Caco-2 (cell line): ENCODE data around the gene RAP1GAP2. TPM values are rescaled to one million over a fixed set of nuclear protein-coding genes. Genes with fewer than 3 reads are reported as not detected.
A peak's percentile ranks its signal among the peaks of the same experiment; 100 is the strongest.

Experiments used
- BruUV-seq: library from RNA; stranded (reverse); fragments of 400-500 nt; replicated peaks from 2 replicates; lab custom pipeline; 2021; lab: Mats Ljungman, UMichigan
- CTCF ChIA-PET: fragments of 300-600 bp; sonication (Branson Sonifier 250); formaldehyde crosslinking; loops from one replicate; lab custom pipeline; 2022; ENCODE audit warnings: antibody characterized with exemption; lab: Charles Lee
- POLR2A ChIA-PET: fragments of 300-600 bp; sonication (Branson Sonifier 250); formaldehyde crosslinking; loops from one replicate; lab custom pipeline; 2022; ENCODE audit warnings: antibody characterized with exemption; lab: Charles Lee
- DNase-seq, 2 experiments: peaks; one replicate each; pipeline versions ENCODE4 v3.0.0 to v3.0.0-alpha.2; 2020 to 2022
- H3K27me3 ChIP-seq: replicated peaks from 2 replicates; pipeline ENCODE4 v1.6.0; 2011; ENCODE audit warnings: low read length; ENCODE audit not compliant: control insufficient read depth, insufficient read depth
- H3K36me3 ChIP-seq: 2 replicates; pipeline ENCODE4 v1.5.1; 2011; ENCODE audit warnings: low read length; ENCODE audit not compliant: control insufficient read depth, insufficient read depth
- H3K4me1 ChIP-seq: fragments of 250-450 bp; sonication (Bioruptor Pico); 2 replicates; pipeline ENCODE4 v1.5.1; 2020; ENCODE audit warnings: mild to moderate bottlenecking
- H3K4me3 ChIP-seq: 2 replicates; pipeline ENCODE4 v1.5.1; 2011; ENCODE audit warnings: low read depth, mild to moderate bottlenecking, control low read depth, low read length
- H3K9me3 ChIP-seq: fragments of 250-450 bp; sonication (Bioruptor Pico); 2 replicates; pipeline ENCODE4 v1.5.1; 2020; ENCODE audit warnings: mild to moderate bottlenecking, moderate library complexity
- H3K27ac Mint-ChIP-seq: one replicate; pipeline ENCODE4 v1.8.0; 2022; ENCODE audit warnings: mixed read lengths; ENCODE audit not compliant: unreplicated experiment
- H3K27me3 Mint-ChIP-seq: one replicate; pipeline ENCODE4 v1.8.0; 2022; ENCODE audit warnings: mixed read lengths; ENCODE audit not compliant: insufficient read depth, unreplicated experiment
- H3K36me3 Mint-ChIP-seq: one replicate; pipeline ENCODE4 v1.8.0; 2022; ENCODE audit warnings: mild to moderate bottlenecking, mixed read lengths; ENCODE audit not compliant: insufficient read depth, unreplicated experiment
- H3K4me1 Mint-ChIP-seq: one replicate; pipeline ENCODE4 v1.8.0; 2022; ENCODE audit warnings: low read depth, mixed read lengths; ENCODE audit not compliant: unreplicated experiment
- H3K4me3 Mint-ChIP-seq: one replicate; pipeline ENCODE4 v1.8.0; 2022; ENCODE audit warnings: mild to moderate bottlenecking, moderate library complexity, mixed read lengths; ENCODE audit not compliant: unreplicated experiment
- H3K9me3 Mint-ChIP-seq: one replicate; pipeline ENCODE4 v1.8.0; 2022; ENCODE audit warnings: mixed read lengths; ENCODE audit not compliant: unreplicated experiment
- intact Hi-C: fragments of 100-400 bp; cut with micrococcal nuclease; formaldehyde crosslinking; loops from one replicate; pipeline ENCODE4 v1.10.0; 2022; ENCODE audit not compliant: unreplicated experiment
- total RNA-seq: library from RNA; stranded (reverse); gene quantifications from 2 replicates; pipeline ENCODE4 v1.2.3, GENCODE V29; 2022
- TF ChIP-seq, protein P1 (sequence below), 2 experiments: fragments of 200-600 bp in 1 of 2; IDR thresholded peaks; 1 replicate in 1 of 2; 2 replicates in 1 of 2; pipeline versions ENCODE4 v1.5.1 to v1.8.0; 2011 to 2022; ENCODE audit warnings: antibody characterized with exemption in 1 of 2, control low read depth in 1 of 2, inconsistent platforms in 1 of 2, low read depth in 1 of 2, low read length in 1 of 2, mild to moderate bottlenecking in 1 of 2, moderate library complexity in 1 of 2; ENCODE audit not compliant: insufficient read depth in 1 of 2, severe bottlenecking in 1 of 2, unreplicated experiment in 1 of 2

The RAP1GAP2 gene
- total RNA-seq, 1 experiment from 2014 or later: 45.3 TPM

DNA sequence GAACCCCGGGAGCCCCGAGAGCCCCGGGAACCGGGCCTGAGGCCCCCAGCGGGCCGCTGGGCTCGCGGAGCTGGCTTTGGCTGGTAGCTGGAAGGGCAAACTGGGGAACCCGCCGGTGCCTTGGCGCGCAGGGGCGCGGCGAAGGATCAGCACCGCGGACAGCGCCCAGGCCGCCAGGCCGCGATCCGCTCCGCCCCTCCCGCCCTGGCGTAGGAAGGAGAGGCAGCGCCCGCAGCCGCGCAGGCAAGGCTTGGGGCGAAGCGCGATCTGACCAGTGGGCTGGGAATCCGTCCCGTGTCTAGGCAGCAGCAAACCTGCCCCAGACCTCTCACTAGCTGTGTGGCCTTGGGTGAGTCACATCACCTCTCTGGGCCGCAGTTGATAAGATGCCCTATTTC, 46.5 kb upstream of the RAP1GAP2 start:
- no peaks in the 10 kb centered on the region for H3K9me3 Mint-ChIP-seq
- Histone ChIP-seq H3K4me1 (peaks cover 4% of the 10 kb centered on the region; the same call in 1 of the 2 replicates), H3K36me3 (no peaks in the 10 kb centered on the region), H3K4me3 (peak overlapping the region; percentile 22), H3K27me3 (no peaks in the 10 kb centered on the region; the same call in 1 of the 2 replicates), H3K9me3 (no peaks in the 10 kb centered on the region)
- BruUV-seq: no TSS peak
- H3K4me3 Mint-ChIP-seq: peak overlapping the region; percentile 20
- DNase-seq: peak; percentile 76 to 92
- no peaks in the 10 kb centered on the region for H3K36me3 Mint-ChIP-seq
- TF ChIP-seq, protein P1, sequence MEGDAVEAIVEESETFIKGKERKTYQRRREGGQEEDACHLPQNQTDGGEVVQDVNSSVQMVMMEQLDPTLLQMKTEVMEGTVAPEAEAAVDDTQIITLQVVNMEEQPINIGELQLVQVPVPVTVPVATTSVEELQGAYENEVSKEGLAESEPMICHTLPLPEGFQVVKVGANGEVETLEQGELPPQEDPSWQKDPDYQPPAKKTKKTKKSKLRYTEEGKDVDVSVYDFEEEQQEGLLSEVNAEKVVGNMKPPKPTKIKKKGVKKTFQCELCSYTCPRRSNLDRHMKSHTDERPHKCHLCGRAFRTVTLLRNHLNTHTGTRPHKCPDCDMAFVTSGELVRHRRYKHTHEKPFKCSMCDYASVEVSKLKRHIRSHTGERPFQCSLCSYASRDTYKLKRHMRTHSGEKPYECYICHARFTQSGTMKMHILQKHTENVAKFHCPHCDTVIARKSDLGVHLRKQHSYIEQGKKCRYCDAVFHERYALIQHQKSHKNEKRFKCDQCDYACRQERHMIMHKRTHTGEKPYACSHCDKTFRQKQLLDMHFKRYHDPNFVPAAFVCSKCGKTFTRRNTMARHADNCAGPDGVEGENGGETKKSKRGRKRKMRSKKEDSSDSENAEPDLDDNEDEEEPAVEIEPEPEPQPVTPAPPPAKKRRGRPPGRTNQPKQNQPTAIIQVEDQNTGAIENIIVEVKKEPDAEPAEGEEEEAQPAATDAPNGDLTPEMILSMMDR (IDR thresholded peaks at IDR 0.05; ENCODE audit: insufficient read depth in 1 of 2, low read depth in 1 of 2, low read length in 1 of 2, severe bottlenecking in 1 of 2, unreplicated experiment in 1 of 2): no peak
- H3K27me3 Mint-ChIP-seq: peaks cover 14% of the 10 kb centered on the region
- no peak overlapping the region for H3K27ac Mint-ChIP-seq
- intact Hi-C loops: no loop called here
- ChIA-PET POLR2A (no interaction called here), CTCF (interaction anchor here (0.6 kb wide), 1 partner anchor 24 kb away, joined by 3 read pairs; no protein-coding TSS in a partner anchor)
- H3K4me1 Mint-ChIP-seq: no peaks in the 10 kb centered on the region

GRCh38 chr17:2750721-2751120, 45.5 kb upstream of the RAP1GAP2 start:
- no peak overlapping the region for H3K4me3 Mint-ChIP-seq
- CTCF ChIA-PET: no interaction called here
- no peak overlapping the region for H3K27ac Mint-ChIP-seq

GRCh38 chr17:2751491-2751890, 44.7 kb upstream of the RAP1GAP2 start:
- H3K27me3 Mint-ChIP-seq: peaks cover 13% of the 10 kb centered on the region
- Histone ChIP-seq H3K4me1 (peaks cover 8% of the 10 kb centered on the region), H3K36me3 (no peaks in the 10 kb centered on the region), H3K27me3 (no peaks in the 10 kb centered on the region; the same call in 1 of the 2 replicates), H3K4me3 (no peak overlapping the region), H3K9me3 (no peaks in the 10 kb centered on the region)
- no peaks in the 10 kb centered on the region for H3K9me3 Mint-ChIP-seq
- H3K4me3 Mint-ChIP-seq: no peak overlapping the region
- no peaks in the 10 kb centered on the region for H3K4me1 Mint-ChIP-seq
- POLR2A ChIA-PET: no interaction called here
- BruUV-seq: no TSS peak
- no peaks in the 10 kb centered on the region for H3K36me3 Mint-ChIP-seq
- DNase-seq: no peak
- CTCF ChIA-PET: no interaction called here
- intact Hi-C loops: no loop called here
- no peak overlapping the region for H3K27ac Mint-ChIP-seq
- TF ChIP-seq, protein P1 (IDR thresholded peaks at IDR 0.05; ENCODE audit: insufficient read depth in 1 of 2, low read depth in 1 of 2, low read length in 1 of 2, severe bottlenecking in 1 of 2, unreplicated experiment in 1 of 2): no peak

More at GRCh38 chr17:2750721-2751120, 45.5 kb upstream of the RAP1GAP2 start:
- H3K27me3 ChIP-seq: no peaks in the 10 kb centered on the region; the same call in 1 of the 2 replicates
- intact Hi-C loops: no loop called here
- no peak overlapping the region for H3K4me3 ChIP-seq
- no peaks in the 10 kb centered on the region for H3K9me3 ChIP-seq
- BruUV-seq: no TSS peak
- Mint-ChIP-seq H3K9me3 (no peaks in the 10 kb centered on the region), H3K36me3 (no peaks in the 10 kb centered on the region), H3K4me1 (no peaks in the 10 kb centered on the region), H3K27me3 (peaks cover 12% of the 10 kb centered on the region)
- DNase-seq: no peak
- peaks cover 4% of the 10 kb centered on the region; the same call in 1 of the 2 replicates for H3K4me1 ChIP-seq
- H3K36me3 ChIP-seq: no peaks in the 10 kb centered on the region
- TF ChIP-seq, protein P1 (IDR thresholded peaks at IDR 0.05; ENCODE audit: insufficient read depth in 1 of 2, low read depth in 1 of 2, low read length in 1 of 2, severe bottlenecking in 1 of 2, unreplicated experiment in 1 of 2): no peak
- POLR2A ChIA-PET: no interaction called here
